ENCODE measurements around the gene CRTC1. TPM values are rescaled to one million over a fixed set of nuclear protein-coding genes. Genes with fewer than 3 reads are reported as not detected.
"Not testable (repeated sequence)": the region's sequence is repeated elsewhere in the genome, so short reads cannot be mapped to it uniquely, and the experiment has no call there.

CRTC1 gene
- total RNA-seq, 1 donor from 2014 or later, result 0.79 TPM

DNA sequence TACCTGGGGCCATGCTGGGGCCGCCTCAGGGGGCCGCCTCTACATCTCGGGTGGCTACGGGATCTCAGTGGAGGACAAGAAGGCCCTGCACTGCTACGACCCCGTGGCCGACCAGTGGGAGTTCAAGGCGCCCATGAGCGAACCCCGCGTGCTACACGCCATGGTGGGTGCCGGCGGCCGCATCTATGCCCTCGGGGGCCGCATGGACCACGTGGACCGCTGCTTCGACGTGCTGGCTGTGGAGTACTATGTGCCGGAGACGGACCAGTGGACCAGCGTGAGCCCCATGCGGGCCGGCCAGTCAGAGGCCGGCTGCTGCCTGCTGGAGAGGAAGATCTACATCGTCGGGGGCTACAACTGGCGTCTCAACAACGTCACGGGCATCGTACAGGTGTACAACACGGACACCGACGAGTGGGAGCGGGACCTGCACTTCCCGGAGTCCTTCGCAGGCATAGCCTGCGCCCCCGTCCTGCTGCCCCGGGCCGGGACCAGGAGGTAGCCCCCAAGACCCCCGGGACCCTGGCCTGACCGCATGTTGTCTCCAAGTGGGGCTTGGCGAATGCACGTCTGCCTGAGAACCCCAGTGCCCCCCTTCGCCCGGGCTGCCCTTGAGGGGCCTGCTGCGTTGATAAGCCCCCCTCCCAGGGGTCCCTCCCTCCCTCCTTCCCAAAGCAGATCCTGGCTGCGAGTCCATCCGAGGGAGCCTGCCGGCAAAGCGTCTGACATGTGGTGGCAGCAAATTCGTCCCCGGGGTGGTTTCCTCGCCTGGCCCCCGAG, 14.5 kb upstream of the CRTC1 start:
- DNase-seq (ENCODE audit: low read depth in 2 of 2), result no peak

DNA sequence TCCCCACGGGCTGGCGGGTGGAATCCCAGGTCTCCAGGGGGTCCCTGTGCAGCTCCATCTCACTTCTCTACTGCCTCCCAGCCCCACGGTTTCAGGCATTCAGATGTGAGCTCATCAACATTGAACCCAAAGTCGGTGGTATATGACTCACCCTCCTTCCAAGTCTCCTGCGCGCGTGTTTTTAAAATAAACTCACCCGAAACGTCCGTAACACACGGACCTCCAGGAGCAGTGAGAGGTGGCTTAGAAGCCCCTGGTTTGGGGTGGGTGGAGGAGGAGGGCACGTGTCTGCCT, 14.0 kb upstream of the CRTC1 start:
- no peak for DNase-seq (ENCODE audit: low read depth in 2 of 2)

DNA sequence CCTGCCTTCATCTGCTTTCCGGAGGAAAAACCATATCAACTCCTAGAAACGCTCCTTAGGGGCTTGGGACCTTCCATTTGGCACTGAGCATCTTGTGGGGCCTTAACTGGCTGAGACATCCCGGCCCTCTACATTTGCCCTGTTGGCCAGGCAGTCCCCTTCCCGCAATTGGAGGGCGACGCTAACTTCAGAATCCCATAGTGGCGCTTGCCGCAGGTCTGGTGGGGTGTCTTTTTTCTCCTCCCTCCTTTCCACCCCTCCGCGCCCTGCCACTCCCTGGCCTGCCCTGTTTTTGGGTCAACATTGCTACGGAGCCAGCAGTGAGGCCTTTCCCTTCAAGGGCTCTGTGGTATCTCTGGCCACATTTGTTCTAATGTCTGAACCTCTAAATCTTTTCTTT, 13.6 kb upstream of the CRTC1 start:
- DNase-seq (ENCODE audit: low read depth in 2 of 2), result no peak

DNA sequence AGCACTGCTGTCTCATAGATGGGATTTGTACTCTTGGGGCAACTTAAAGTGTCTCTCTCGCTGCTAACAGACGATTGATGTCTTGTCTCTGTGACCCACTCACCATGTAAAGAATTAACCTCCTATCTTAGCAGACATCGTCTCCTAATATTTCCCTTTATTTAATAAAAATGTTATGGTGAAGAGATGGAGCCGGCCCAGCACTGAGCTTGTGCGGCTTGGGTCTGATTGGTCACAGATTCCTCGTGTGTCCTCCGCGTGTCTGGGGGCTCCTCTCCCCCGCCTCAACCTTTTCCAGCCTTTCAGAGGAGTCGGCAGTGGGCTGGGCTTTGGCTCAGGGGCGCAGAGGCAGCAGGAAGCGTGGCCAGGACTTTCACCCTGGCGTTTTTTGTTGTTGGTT, 13.2 kb upstream of the CRTC1 start:
- no peak for DNase-seq (ENCODE audit: low read depth in 2 of 2)

DNA sequence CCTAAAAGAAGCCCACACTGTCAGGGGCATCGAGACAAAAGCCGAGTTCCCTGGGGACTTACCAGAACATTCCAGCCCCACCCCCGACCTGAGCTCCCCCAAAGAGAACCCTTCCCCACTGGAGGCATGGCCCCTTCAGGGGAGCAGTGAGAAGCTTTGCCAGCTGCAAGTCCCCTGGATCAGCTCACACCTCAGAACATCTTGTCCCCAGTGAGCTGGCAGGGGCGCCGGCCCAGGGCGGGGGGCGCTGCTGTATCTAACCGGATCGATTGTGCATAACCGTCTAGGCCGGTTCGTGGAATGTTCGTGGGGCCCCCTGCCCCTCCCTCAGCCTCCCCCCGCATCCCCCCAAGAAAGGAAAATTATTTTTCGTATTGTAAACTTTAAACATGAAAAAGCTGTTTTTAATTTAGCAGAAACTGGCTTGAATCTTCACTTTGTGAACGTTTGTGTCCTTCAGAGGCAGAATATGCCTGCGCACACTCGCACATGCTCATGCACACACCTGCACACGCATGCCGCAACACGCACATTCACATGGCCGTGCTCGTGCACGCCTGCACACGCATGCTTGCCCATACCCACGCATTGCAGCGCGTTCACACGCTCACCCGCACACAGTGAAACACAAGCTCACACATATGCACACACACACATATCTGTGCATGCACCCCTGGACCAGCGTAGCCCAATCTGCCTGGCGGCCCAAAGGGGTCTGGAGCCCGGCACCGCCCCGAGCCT, 12.0 kb upstream of the CRTC1 start:
- DNase-seq (ENCODE audit: low read depth in 2 of 2), result no peak

DNA sequence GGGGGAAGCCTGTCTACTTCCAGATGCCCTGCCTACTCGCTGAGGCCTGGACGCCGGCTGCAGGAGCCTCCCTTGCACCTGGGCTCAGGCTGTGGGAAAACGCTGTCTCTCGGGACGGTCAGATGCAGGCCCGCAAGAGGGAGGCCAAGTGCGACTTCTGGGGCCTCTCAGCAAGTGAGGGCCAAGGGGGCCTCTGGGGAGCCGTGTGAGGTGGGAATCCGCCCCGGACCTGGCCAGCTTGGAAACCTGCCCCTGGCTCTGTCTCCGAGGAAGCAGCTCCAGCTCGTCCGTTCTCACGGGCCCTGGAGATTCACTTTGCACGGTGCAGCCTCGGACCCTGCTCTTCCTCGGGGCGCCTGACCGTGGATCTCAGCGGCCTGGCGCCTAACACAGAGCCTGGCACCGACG, 11.4 kb upstream of the CRTC1 start:
- no peak for DNase-seq (ENCODE audit: low read depth in 2 of 2)

DNA sequence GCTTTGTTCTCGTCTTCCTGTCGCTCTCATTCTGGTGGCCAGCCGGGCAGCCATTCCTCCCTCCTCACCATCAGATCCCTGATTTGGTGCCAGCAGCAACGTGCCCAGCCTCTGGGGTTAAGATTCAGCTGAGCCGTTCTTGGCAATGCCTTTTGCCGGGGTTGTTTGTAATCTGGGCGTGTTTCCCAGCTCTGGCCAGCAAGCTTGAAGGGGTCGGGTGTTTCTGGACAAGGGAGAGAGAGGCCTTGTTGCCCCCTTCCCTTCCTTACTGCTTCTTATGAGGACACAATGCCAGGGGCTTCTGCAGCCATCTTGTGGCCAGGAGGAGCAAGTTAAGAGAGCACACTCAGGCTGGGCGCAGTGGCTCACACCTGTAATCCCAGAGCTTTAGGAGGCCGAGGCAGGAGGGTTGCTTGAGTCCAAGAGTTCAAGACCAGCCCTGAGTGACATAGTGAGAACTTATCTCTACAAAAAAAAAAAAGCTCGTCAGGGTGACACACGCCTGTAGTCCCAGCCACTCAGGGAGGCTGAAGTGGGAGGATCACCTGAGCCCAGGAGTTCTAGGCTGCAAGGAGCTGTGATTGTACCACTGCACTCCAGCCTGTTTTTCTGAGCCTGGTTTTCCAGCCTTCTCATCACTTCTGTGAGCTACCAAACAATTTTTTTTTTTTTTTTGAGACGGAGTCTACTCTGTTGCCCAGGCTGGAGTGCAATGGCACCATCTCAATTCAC, 10.7 kb upstream of the CRTC1 start:
- peak; percentile 27 to 52 for DNase-seq (ENCODE audit: low read depth in 2 of 2)

DNA sequence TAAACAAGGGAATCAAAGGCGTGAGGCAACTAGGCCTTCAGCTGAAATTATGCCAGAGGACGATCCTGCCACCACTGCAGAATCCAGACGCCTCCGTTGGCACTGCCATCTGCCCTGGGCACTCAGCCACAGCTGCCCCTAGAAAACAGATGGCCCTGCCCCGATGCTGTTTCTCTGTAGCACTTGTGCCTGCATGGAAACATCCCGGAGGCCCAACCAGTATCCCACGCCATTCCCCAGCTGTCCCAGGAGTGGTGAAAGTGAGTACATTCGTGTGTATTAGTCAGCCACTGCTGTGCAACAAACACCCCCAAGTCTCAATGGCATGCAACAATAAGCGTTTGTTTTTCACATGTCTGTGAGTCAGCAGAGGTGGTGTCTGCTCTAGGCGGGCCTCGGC, 8.9 kb upstream of the CRTC1 start:
- no peak for DNase-seq (ENCODE audit: low read depth in 2 of 2)

DNA sequence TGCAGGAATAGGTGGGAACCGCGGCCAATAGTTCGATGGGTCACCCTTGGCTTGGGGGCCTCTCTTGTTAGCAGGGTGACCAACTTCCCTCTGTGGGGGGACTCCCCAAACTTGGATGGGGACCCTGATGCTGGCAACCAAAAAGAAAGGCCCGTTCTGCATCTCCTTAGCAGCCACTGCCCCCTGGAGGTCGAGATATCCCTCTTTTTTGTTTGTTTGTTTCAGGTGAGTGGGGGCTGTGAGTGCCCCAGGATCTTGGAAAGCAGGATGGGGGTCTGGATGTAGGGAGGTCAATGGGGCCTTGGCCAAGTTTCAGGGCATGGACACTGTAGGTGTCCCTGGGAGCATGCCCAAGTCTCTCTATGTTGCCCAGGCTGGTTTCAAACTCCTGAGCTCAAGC, 7.7 kb upstream of the CRTC1 start:
- DNase-seq (ENCODE audit: low read depth in 2 of 2), result peak; percentile 40 to 45

DNA sequence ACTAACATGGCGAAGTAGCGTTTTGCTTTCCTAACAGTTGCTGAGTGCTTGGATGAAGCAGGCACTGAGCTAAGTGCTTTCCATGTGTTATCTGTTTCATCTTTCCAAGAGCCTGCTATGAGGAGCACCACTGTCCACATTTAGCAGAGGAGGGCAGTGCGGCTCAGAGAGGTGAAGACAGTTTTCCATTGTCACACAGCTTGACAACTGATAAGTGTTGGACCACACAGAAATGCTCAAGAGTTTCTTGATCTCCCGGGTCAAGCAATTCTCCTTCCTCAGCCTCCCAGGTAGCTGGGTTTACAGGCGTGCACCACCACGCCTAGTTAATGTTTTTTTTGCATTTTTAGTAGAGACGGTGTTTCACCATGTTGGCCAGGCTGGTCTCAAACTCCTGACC, 6.8 kb upstream of the CRTC1 start:
- no peak for DNase-seq (ENCODE audit: low read depth in 2 of 2)

DNA sequence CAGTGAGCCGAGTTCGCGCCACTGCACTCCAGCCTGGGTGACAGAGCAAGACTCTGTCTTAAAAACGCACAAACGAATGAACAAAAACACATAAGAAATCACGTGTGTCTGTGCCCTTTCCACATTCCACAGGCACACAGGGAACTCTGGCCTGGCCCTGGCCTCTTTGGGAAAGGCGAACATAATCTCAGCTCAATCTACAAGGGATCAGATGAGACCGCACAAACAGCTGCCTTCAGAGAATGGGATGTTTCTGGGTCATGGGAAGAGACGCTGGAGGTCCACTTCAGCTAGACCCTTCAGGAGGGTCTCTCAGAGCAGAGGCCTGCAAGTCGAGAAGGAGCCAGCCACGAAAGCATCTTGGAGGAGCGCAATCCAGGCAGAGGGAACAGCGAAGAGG, 6.3 kb upstream of the CRTC1 start:
- DNase-seq (ENCODE audit: low read depth in 2 of 2), result no peak

DNA sequence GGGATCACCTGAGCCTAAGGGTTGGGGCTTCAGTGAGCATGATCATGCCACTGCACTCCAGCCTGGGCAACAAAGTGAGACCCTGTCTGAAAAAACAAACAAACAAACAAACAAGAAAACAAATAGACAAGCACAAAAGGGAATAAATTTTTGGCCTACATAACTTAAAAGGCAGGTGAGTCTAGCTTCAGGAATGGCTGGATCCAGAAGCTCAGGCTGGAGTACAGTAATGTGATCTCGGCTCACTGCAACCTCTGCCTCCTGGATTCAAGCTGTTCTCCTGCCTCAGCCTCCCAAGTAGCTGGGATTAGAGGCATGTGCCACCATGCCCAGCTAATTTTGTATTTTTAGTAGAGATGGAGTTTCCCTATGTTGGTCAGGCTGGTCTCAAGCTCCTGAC, 3.3 kb upstream of the CRTC1 start:
- not testable (repeated sequence) for DNase-seq (ENCODE audit: low read depth in 2 of 2)

DNA sequence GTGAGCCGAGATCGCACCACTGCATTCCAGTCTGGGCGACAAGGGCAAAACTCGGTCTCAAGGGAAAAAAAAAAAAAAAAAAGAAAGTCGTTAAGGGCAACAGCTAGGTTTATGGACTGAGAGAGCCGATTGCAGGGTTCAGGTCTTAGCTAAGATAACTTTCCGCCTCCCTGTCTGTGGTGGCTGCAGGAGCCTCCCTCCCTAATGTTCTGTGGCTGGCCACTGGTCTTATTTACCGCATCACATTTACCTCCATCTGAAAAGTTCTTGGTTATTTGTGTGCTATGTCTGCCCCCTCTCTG, 722 bp upstream of the CRTC1 start:
- DNase-seq (ENCODE audit: low read depth in 2 of 2), result no peak

DNA sequence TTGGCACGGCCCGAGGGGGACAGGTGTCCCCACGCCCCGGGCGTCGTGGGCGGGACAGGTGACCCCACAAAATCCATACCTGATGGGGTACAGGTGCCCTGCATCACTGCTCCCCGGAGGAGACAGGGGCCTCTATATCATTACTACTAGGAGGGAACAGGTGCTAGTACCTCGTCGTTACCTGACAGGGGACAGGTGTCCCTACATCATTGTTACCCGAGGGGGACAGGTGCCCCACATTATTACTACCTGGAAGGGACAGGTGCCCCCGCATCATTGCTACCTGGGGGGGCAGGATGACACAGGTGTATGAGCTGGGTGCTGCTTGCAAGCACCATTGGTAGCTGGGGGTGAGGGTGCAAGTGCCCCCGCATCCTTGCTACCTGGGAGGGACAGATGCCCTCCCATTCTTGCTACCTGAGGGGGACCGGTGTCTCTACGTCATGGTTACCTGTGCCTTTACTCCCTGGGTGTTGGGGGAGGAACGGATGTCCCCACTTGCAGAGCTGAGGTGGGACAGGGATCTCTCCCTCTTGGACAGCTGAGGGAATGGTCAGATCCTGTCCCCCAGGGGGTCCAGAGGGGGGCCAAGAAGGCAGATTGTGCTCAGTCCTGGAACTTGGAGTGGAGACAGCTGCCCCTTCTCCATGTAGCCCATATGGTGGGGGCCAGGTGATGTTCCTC, 620 bp downstream of the CRTC1 start:
- no peak for DNase-seq (ENCODE audit: low read depth in 2 of 2)

DNA sequence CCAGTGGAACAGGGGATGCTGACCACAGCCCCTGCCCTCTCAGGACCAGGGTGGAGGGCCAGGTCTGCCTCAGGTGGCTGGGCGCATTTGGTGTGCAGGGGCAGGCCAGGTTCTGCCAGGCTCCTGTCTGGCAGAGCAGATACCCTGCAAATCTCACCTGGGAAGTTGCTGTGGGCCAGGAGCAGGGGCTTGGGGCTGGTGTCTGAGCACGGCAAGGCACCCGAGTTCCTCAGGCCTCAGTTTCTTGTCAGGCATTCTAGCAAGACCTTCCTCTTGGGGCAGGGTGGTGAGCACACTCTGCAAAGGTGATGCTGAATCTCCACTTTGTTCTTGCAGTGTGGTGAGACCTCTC, 1.1 kb downstream of the CRTC1 start:
- DNase-seq (ENCODE audit: low read depth in 2 of 2), result no peak

DNA sequence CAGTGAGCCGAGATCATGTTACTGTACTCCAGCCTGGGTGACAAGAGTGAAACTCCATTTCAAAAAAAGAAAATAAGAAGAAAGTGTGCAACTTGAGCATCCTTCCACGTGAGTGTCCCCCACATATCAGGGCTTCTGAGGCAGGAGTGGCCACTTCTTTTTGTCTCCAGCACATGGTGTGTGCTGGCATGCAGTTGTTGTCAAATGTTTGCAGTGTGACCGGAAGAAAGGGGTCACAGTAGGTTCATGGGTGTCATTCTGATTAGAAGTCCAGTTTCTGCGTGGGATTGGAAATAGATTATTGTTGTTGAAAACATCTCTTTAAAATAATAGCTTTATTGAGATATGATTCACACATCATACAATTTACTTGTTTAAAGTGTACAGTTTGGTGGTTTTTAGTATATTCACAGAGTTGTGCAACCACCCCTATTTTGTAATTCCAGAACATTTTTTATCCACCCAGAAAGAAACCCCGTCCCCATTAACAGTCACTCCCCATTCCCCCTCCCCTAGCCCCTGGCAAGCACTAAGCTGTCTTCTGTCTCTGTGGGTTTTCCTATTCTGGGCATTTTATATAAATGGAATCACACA, 2.2 kb downstream of the CRTC1 start:
- DNase-seq (ENCODE audit: low read depth in 2 of 2), result no peak

DNA sequence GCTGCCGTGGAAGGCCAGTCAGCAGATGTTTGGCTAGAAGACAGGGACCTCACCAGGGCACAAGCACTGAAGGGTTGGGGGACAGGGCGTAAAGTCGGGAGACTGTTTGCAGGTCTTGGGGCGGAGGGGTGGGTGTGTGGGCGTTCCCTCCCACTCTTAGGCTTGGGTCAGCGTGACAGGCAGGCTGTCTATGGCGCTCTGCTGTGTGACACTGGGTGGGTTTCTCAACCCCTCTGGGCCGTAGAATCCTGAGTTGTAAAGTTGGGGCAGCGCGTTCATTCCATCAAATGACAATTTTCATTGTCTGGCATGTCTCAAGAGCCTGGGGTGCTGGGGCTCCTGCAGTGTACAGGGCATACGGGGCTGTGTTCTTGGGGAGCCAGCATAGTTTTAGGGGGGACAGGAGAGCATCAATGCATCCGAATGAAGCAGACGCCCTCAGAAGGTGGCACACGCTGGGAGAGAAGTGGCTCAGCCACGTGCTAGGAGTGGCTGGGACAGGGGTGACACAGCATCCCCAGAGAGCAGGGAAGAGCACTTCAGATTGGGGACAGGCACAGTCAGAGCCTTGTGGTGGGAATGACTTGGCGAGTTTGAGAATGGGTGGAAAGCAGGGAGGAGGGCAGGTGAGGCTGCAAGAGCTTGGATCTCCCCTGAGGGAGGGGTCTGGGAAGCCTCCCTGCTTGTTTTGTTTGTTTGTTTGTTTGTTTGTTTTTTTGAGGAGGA, 4.4 kb downstream of the CRTC1 start:
- DNase-seq (ENCODE audit: low read depth in 2 of 2), result no peak

DNA sequence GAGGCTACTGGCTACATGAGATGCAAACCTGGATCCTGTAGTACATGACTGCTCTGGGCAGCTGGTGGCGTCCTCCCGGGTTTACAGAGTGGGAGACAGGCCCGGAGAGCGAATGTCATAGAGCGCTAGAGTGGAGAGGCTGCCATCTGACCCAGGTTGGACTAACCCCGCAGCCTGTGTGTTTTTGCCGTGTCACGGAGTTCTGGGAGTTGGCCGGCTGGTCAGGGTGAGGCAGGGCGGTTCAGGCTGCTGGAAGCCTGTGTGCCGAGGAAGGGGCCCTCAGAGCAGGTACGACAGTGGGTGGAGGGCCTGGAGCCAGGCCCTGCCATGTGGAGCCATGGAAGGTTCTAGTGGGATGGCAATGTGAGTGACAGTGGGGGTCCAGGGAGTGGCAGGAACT, 12.5 kb downstream of the CRTC1 start:
- DNase-seq (ENCODE audit: low read depth in 2 of 2), result no peak

DNA sequence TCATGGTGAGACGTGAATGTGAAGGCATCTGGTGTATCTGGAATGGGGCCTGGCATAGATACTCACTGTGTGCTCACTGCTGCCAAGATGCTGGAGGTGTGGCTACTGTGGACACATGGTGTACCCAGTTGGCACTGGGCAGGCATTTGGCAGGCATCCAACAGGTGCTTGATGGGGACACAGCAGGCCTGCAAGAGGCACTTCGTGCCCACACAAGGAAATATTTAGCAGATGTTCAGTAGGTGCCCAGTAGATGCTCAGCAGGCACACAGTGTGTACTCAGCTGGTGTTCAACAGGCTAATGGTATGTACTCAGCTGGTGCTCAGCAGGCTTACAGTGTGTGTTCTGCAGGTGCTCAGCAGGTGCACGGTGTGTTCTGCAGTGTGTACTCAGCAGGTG, 14.2 kb downstream of the CRTC1 start:
- no peak for DNase-seq (ENCODE audit: low read depth in 2 of 2)

DNA sequence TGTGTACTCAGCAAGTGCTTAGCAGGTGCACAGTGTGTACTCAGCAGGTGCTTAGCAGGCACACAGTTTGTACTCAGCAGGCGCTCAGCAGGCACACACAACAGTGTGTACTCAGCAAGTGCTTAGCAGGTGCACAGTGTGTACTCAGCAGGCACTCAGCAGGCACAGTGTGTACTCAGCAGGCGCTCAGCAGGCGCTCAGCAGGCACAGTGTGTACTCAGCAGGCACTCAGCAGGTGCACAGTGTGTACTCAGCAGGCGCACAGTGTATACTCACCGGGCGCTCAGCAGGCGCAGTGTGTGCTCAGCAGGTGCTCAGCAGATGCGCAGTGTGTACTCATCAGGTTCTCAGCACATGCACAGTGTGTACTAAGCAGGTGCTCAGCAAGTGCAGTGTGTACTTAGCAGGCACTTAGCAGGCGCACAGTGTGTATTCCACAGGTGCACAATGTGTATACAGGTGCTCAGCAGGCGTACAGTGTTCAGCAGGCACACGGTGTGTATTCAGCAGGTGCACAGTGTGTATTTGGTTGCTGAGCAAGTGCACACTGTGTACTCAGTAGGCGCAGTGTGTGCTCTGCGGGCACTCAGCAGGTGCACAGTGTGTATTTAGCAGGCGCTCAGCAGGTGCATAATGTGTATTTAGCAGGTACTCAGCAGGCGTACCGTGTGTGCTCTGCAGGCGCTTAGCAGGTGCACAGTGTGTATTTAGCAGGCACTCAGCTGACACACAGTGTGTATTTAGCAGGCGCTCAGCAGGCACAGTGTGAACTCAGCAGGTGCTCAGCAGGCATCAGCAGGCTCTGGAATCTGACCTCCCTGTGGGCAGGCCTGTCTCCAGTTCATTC, 15.1 kb downstream of the CRTC1 start:
- DNase-seq (ENCODE audit: low read depth in 2 of 2), result no peak
